AG09319 (cell line): ENCODE results near the gene PPIL1.
"Not testable (repeated sequence)": the region's sequence is repeated elsewhere in the genome, so short reads cannot be mapped to it uniquely, and the experiment has no call there.

ENCODE experiments used
- DNase-seq: peaks from one replicate; pipeline ENCODE4 v3.0.0-alpha.2; 2010; ENCODE audit warnings: low read depth; ENCODE audit errors: extremely low read depth
- CTCF ChIP-seq: IDR thresholded peaks from 2 replicates; pipeline ENCODE4 v1.5.1; 2011; ENCODE audit warnings: low read depth, mild to moderate bottlenecking, inconsistent platforms, low read length, moderate library complexity

The PPIL1 gene

DNA sequence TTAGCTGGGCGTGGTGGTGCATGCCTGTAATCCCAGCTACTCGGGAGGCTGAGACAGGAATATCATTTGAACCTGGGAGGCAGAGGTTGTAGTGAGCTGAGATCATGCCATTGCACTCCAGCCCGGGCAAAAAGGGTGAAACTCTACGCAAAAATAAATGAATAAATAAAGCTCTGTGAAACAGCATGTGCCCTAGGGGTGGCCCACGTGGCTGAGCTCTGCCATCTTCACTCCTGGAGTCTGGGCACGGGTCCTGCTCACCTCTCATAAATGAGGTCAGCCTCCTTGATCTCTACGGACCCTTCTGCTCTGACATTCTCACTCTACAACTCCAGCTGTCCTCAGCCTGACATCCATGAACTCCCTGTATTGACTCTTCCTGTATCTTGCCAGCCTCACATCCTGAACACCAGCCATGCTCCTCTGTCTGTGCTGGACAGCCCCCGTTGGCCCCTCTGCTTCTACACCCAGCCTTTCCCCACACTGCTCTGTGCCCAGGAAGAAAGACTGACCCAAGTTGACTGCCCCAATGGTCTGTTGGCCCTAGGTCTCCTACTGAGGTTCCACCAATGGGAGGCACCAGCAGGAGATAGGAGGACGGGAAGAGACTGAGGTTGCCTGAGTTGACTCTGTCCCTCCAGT, 57.3 kb downstream of the PPIL1 start:
- TF ChIP-seq CTCF, result no peak
- no peak for DNase-seq

DNA sequence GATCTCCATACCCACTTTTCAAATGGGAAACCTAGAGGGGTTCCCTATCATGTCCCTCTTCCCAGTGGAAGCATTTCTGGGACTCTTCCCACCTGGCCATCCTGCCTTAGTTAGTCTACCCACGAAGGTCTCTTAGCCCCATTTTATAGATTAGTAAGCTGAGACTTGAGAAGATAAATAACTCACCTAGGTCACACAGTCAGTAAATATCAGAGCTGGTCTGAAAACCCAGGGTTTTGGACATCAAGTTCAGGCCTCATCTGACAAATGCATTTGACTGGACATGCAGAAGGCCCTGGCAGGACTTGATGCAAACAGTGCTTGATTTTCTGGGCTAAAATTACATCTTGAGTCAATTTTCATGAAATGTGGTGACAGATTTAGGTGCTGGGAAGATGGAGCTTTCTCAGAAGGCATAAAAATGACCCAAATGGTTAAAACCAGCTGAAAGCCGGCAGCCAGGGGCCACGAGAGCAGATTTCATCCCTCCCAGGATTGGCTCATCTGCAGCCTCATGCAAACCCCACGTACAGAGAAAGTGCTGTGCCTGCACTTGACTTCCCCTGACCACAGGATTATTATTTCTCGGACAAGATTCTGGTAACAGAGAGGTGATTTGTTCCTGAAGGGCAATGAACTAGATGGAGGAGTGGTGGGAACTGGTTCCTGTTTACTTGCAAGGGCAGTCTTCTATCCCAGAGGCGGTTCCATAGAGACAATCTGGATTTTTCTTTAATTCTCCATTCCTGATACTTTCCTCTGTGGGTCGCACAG, 58.5 kb downstream of the PPIL1 start:
- no peak for DNase-seq
- no peak for TF ChIP-seq CTCF

GRCh38 chr6:36814249-36814648, 60.4 kb downstream of the PPIL1 start:
- no peak for DNase-seq
- TF ChIP-seq CTCF, result no peak

GRCh38 chr6:36813526-36813925, 61.1 kb downstream of the PPIL1 start:
- DNase-seq, result no peak
- TF ChIP-seq CTCF, result no peak

DNA sequence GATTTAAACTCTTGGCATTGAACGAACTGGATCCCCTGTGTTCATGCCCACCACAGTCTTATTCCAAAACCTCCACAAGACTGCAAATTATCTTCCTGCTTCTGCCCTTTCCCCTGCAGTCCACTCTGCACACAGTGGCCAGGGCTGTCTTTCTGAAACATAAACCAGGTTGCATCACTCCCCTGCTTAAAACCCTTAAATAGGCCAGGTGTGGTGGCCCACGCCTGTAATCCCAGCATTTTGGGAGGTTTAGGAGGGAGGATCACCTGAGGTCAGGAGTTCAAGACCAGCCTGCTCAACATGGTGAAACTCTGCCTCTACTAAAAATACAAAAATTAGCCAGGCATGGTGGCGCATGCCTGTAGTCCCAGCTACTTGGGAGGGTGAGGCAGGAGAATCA, 61.6 kb downstream of the PPIL1 start:
- not testable (repeated sequence) for DNase-seq

GRCh38 chr6:36809941-36810803, 64.4 kb downstream of the PPIL1 start:
- TF ChIP-seq CTCF, result no peak
- no peak for DNase-seq

GRCh38 chr6:36809156-36809555, 65.4 kb downstream of the PPIL1 start:
- no peak for TF ChIP-seq CTCF

More at GRCh38 chr6:36809156-36809555, 65.4 kb downstream of the PPIL1 start:
- DNase-seq, result no peak
